Measurements from ENCODE around the gene ASAP2. TPM values are rescaled to one million over a fixed set of nuclear protein-coding genes. Genes with fewer than 3 reads are reported as not detected.

ASAP2 gene
- total RNA-seq, 1 experiment from 2014 or later, result 12.6 TPM

- Histone ChIP-seq H2AK5ac (ENCODE audit: insufficient read length, low read length) (no peak overlapping the region), H3K18ac (ENCODE audit: insufficient read length, low read depth, low read length) (no peak overlapping the region), H3K9ac (ENCODE audit: extremely low read depth, insufficient read length, low read length) (no peak overlapping the region), H3K4me2 (ENCODE audit: insufficient read depth, insufficient read length, low read length) (no peak overlapping the region), H4K5ac (ENCODE audit: insufficient read length, low read depth, low read length) (no peak overlapping the region), H2BK12ac (ENCODE audit: insufficient read length, low read depth, low read length) (no peak overlapping the region), H3K27ac (ENCODE audit: insufficient read length, low read depth, low read length) (no peak overlapping the region), H2BK15ac (ENCODE audit: low read depth, low read length) (no peak overlapping the region), H2BK5ac (ENCODE audit: insufficient read length, low read length) (no peak overlapping the region), H2BK120ac (ENCODE audit: low read depth, low read length, poor library complexity, severe bottlenecking) (no peak overlapping the region), H3K23me2 (ENCODE audit: insufficient read length, low read depth, low read length, poor library complexity, severe bottlenecking) (no peaks in the 10 kb centered on the region), H3K4ac (ENCODE audit: low read depth, low read length) (no peak overlapping the region), H4K20me1 (ENCODE audit: control insufficient read depth, insufficient read depth, insufficient read length) (no peaks in the 10 kb centered on the region), H3K14ac (ENCODE audit: insufficient read depth, low read length) (no peak overlapping the region; the same call in 1 of the 2 replicates), H3K23ac (ENCODE audit: insufficient read length, low read depth, low read length) (no peak overlapping the region), H3K4me1 (ENCODE audit: insufficient read depth, low read length) (no peaks in the 10 kb centered on the region), H4K91ac (ENCODE audit: insufficient read length, low read depth, low read length) (no peak overlapping the region), H2BK20ac (ENCODE audit: low read depth, low read length, poor library complexity, severe bottlenecking) (no peak overlapping the region), H2AFZ (ENCODE audit: low read length) (no peak overlapping the region), H3T11ph (ENCODE audit: low read length) (no peak overlapping the region), H3K9me3 (ENCODE audit: control insufficient read depth, low read depth, low read length) (no peaks in the 10 kb centered on the region), H3K79me1 (ENCODE audit: insufficient read depth, low read depth, low read length, poor library complexity, severe bottlenecking) (no peaks in the 10 kb centered on the region), H4K8ac (replicated peaks; ENCODE audit: insufficient read length, low read depth, low read length) (no peak overlapping the region), H3K56ac (ENCODE audit: insufficient read length, low read depth, low read length) (no peak overlapping the region), H3K27me3 (ENCODE audit: insufficient read depth, low read length) (no peaks in the 10 kb centered on the region), H3K79me2 (ENCODE audit: insufficient read depth, low read length) (no peaks in the 10 kb centered on the region)
- no CpG with 5 or more reads among the region's 9 CpGs for WGBS (ENCODE audit: extremely low coverage, insufficient read length, low lambda C conversion rate)
- Mint-ChIP-seq H3K27ac (no peak overlapping the region; a peak in 1 of 7 replicates), H3K4me1 (no peaks in the 10 kb centered on the region), H3K27me3 (ENCODE audit: low read depth) (no peaks in the 10 kb centered on the region), H3K36me3 (ENCODE audit: insufficient read depth in 1 of 3, low read depth in 3 of 3) (peaks cover 0 to 8% (median 6%) of the 10 kb centered on the region in 3 experiments; a peak in 6 of 7 replicates), H3K4me3 (no peak overlapping the region), H3K9me3 (no peaks in the 10 kb centered on the region)
- DNase-seq, result no peak
- TF ChIP-seq, protein P1, sequence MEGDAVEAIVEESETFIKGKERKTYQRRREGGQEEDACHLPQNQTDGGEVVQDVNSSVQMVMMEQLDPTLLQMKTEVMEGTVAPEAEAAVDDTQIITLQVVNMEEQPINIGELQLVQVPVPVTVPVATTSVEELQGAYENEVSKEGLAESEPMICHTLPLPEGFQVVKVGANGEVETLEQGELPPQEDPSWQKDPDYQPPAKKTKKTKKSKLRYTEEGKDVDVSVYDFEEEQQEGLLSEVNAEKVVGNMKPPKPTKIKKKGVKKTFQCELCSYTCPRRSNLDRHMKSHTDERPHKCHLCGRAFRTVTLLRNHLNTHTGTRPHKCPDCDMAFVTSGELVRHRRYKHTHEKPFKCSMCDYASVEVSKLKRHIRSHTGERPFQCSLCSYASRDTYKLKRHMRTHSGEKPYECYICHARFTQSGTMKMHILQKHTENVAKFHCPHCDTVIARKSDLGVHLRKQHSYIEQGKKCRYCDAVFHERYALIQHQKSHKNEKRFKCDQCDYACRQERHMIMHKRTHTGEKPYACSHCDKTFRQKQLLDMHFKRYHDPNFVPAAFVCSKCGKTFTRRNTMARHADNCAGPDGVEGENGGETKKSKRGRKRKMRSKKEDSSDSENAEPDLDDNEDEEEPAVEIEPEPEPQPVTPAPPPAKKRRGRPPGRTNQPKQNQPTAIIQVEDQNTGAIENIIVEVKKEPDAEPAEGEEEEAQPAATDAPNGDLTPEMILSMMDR (conservative IDR thresholded peaks at IDR 0.05), result no peak
Observed at GRCh38 chr2:9416267-9416961, 209.8 kb downstream of the ASAP2 start.

Data from H9 (cell line).